Tibial nerve (tissue), 3 donors: Measurements from ENCODE around the gene DOCK2.

Experiments used
- CTCF ChIP-seq, 5 experiments: fragments of 200-600 bp in 3 of 5; fragments of 450-650 bp in 2 of 5; sonication (generic) in 3 of 5; IDR thresholded peaks; one replicate each; pipeline ENCODE4 v1.5.1; 2016 to 2019; ENCODE audit warnings: antibody characterized with exemption in 5 of 5, mild to moderate bottlenecking in 3 of 5, moderate library complexity in 2 of 5
- POLR2A ChIP-seq, 2 donors: fragments of 450-650 bp; IDR thresholded peaks; one replicate each; pipeline ENCODE4 v1.6.1; 2017; ENCODE audit warnings: antibody characterized with exemption in 2 of 2, mild to moderate bottlenecking in 2 of 2, moderate library complexity in 2 of 2

GRCh38 chr5:169933127-169933526 lies 296.1 kb downstream of the DOCK2 start:
- no peak for TF ChIP-seq POLR2A (IDR thresholded peaks at IDR 0.05)
- no peak for TF ChIP-seq CTCF (IDR thresholded peaks at IDR 0.05)
